Umbilical cord (tissue), 2 donors: ENCODE data around the gene PTCH2. TPM values are rescaled to one million over a fixed set of nuclear protein-coding genes. Genes with fewer than 3 reads are reported as not detected.

Experiments
- DNase-seq: peaks from one replicate; pipeline ENCODE4 v3.0.0-alpha.2; 2015; ENCODE audit warnings: low spot score
- total RNA-seq: library from RNA; depleted of rRNA; stranded (reverse); fragments of >200 nt; gene quantifications from one replicate; pipeline ENCODE4 v1.2.3, GENCODE V29; 2014; ENCODE audit warnings: low replicate concordance; ENCODE audit not compliant: insufficient read depth

PTCH2 gene
- total RNA-seq, 1 donor from 2014 or later, result 0.72 TPM

DNA sequence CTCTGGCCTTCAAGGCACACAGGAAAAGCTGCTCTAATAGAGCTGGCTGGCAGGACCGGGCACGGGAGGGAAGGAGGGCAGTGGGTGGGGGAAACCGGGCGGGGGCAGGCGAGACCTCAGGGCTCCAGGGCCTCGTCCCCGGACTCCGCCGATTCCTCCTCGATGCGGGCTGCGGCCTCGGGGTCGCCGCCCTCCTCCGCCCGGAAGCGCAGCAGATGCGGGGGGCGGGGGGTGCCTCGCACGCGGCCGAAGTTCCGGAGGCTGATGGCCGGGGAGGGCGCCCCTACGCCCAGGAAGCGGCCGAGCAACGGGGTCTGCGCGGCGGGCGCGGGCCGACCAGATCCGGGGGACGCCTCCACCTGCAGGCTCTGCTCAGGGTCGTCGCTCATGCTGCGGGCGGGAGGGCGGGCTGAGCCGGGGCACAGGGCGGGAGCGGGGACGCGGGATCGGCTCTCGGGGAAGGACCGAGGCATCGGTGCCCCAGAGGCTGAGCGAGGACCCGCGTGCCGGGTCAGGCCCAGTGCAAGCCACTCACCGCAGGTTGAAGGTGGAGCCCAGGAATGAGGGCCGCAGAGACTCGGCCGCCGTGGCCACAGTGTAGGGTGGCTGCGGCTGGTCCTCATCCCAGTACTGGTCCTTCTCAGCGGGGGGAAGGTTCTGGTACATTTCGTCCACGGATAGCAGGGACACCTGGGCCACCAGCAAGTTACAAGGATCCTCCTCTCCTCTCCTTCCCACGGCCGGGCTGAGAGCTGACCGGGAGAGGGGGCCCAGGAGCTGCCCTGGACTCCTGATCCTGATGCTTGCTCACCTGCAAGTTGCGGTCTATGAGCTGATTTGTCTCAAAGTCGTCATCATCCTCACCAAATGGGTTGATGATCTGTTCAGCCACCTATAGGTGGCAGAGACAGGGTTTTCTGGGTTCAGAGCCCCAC, 58.7 kb downstream of the PTCH2 start:
- no peak for DNase-seq

DNA sequence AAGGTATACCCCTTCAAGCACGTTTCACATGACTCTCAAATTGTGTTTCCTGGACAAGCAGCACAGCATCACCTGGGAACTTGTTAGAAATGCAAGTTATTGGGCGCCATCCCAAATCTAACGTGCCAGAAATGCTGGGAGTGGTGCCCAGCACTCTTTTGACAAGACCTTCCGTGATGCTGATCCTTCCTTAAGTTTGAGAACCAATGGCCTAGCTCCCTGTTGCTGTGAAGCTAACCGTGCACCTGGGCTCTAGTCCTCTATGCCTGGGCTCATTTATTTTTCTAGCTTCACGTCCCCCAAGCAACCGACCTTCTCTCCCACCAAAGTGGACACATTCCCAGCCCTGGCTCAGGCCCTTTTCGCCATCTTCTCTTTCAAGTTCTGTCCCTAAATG, 59.4 kb downstream of the PTCH2 start:
- no peak for DNase-seq

DNA sequence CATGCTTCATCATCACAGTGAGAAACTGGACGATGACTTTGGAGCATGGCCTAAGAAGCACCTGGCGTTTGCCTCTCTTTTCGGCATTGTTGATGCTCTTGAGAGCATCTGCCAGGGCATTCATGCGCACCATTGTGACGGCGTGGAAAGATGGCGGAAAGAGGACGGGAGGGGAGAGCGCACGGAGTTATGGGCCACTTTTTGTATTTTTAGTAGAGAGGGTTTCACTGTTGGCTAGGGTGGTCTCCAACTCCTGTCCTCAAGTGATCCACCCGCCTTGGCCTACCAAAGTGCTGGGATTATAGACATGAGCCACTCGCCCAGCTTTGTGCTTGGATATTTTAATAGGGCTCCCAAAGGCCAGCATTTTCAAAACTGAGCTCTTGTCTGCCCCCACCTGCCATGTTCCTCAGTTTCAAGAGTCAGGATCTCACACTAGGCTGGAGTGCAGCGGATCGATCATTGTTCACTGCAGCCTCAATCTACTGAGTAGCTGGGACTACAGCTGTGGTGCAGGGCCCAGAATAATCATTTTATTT, 62.4 kb downstream of the PTCH2 start:
- no peak for DNase-seq

DNA sequence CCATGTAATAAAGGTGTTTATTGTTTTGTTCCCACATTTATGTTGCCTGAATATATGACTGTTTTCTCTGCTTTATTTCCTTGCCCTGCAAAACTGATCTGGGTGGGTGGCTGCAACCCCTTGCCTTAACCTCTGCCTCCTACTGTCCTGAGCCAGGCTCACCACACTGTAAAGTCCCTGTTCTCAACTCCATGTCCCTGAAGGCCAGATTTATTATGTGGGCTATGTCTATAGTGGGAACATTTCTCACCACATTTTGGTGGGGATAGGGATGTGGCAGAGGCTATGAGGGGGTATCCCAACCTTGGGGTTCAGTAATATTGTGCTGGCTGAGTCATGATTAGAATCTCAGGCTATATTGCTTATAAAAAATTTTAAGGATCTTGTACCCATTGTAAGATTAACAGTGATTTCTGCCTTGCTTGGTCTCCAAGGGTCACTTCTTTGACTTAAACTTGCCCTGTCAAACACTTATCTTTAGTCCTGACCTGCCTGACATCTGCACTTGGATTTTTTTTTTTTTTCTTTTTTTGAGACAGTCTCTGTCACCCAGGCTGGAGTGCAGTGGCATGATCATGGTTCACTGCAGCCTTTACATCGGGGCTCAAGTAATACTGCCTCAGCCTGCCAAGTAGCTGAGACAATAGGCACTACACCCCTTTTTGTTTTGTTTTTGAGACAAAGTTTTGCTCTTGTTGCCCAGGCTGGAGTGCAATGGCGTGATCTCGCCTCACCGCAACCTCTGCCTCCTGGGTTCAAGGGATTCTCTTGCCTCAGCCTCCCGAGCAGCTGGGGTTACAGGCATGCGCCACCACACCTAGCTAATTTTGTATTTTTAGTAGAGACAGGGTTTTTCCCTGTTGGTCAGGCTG, 64.1 kb downstream of the PTCH2 start:
- DNase-seq, result no peak

DNA sequence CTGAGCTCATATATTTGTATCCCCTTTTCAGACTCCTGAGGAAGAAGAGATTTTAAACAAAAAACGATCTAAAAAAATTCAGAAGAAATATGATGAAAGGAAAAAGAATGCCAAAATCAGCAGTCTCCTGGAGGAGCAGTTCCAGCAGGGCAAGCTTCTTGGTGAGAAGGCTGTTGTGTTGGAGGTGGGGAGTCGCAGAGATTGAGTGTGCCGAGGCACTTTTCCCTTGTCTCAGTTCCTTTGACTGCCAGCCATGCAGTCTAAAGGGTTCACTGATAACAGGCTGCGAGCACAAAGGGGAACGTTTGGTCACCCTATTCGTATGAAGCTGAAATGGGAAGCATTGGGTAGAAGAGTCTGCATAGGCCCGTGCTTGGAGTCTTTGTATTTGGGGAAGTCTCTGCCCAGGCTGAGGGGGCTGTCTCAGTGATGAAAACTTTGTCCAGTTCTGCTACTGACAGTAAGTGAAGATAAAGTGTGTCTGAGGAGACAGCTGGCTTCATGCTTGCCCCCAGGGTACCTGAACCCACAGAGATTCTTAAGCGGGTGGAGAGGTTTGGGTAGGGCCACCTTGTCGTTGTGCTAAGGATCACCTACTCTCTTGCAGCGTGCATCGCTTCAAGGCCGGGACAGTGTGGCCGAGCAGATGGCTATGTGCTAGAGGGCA, 65.0 kb downstream of the PTCH2 start:
- no peak for DNase-seq

DNA sequence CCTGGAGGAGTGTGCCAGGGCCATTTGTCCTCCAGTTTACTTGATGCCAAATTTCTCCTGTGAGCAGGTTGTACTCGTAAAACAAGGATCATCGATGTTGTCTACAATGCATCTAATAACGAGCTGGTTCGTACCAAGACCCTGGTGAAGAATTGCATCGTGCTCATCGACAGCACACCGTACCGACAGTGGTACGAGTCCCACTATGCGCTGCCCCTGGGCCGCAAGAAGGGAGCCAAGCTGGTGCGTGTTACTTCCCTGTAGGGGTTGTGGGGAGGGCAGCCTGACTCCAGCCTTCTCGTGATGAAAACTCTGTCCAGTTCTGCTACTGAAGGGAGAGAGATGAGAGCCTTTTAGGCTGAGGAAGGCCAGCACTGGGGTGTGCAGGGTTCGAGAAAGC, 65.5 kb downstream of the PTCH2 start:
- DNase-seq, result no peak

DNA sequence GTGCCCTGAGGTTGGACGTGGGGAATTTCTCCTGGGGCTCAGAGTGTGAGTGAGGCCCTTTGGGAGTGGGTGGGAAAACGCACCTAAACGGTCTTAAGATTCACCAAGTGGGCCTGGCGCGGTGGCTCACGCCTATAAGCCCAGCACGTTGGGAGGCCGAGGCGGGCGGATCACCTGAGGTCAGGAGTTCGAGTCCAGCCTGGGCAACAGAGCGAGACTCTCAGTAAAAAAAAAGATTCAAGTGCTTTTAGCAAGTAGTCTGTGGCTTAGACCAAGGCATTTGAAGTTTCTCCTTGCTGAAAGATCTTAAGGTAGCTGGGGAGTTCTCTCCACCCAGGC, 66.4 kb downstream of the PTCH2 start:
- no peak for DNase-seq

DNA sequence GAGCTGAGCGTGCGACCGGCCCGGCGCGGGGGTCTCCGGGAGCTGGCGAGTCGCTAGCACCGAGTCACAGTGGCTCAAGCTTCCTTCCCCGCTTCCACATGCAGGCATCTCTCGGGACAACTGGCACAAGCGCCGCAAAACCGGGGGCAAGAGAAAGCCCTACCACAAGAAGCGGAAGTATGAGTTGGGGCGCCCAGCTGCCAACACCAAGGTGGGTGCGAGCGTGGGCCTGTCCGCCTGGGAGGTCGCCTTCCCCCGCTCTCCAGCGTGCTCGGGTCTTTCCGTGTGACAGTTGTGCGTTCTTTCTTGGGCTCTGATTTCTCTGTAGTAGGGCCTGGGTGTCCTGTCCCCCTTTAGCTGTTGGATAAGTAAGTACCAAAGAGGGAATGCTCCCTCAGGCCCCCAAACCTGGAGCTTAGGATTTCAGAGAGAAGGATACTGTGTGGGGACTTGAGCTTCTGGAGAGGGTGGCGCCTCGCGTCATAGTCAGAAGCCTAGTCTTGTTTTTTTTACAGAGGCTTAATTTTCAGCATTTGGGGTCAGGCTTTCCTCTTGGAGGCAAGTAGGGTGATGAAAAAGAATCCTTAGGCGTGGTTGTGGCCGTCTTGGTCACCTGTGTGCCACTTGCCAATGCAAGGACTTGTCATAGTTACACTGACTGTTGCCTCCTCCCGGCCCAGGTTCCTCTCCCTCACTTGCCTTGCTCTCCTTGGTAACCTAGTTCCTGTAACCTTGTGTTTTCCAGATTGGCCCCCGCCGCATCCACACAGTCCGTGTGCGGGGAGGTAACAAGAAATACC, 66.9 kb downstream of the PTCH2 start:
- DNase-seq, result no peak

DNA sequence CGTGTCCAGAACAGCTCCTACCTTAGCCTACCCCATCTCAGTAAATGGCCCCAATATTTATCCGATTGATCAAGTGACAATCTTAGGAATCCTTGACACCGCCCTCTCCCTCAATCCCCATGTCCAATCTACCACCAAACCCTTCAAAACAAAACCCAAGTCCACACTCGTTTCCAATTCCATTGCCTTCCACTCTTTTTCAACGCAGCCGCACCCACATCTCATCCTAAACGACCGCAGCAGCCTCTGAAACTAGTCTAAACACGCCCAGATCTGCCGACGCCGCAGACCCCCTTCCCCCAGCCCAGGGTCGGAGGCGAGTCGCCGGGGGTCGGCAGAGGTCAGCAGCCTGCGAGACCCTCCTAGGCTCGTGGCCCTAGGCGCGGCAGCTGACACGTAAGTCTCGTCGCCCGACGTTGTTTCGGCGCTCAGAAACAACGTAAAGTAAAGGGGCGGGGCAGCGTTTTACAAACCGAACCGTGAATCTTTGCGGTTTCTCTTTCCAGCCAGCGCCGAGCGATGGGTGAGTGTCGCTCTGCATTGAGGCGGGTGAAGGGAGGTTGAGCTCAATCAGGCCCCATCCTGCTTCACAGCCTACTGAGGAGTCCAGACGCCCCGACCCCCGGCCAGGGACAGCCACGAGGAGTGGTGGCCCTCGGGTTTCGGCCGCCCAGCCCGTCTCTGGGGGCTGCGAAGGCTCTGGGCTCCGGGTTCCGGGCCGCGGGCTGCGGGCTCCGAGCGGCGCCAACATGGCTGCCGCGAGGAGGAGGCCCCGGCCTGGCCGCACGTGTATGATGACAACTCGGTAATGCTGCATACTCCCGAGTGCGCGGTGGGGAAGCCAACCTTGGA, 67.7 kb downstream of the PTCH2 start, which contains the start of gene RPS8:
TSS of gene RPS8 (plus strand) at position 463 of the 852 bp plus-strand sequence. CDS start at position 520, 57 bp downstream.
- DNase-seq, result peak; percentile 97

Other genes starting within 250 kb of the PTCH2 start
- gene TMEM53, start 168.8 kb downstream of the PTCH2 start, total RNA-seq, result 3.6 TPM
- gene ARMH1, start 168.5 kb downstream of the PTCH2 start, total RNA-seq, result not detected
- not detected for gene RNU5D-1, start 112.1 kb downstream of the PTCH2 start, total RNA-seq
- gene KIF2C, start 103.4 kb downstream of the PTCH2 start, total RNA-seq, result 1.7 TPM
- gene RPS8, start 67.7 kb downstream of the PTCH2 start, total RNA-seq, result 1,750 TPM
- 0.48 TPM for gene BEST4, start 55.1 kb downstream of the PTCH2 start, total RNA-seq
- gene PLK3, start 42.9 kb downstream of the PTCH2 start, total RNA-seq, result 36.8 TPM
- not detected for gene DYNLT4, start 35.9 kb downstream of the PTCH2 start, total RNA-seq
- gene BTBD19, start 34.7 kb downstream of the PTCH2 start, total RNA-seq, result 10.1 TPM
- 5.5 TPM for gene EIF2B3, start 143.3 kb upstream of the PTCH2 start, total RNA-seq
- 10.6 TPM for gene HECTD3, start 168.1 kb upstream of the PTCH2 start, total RNA-seq
- 77.5 TPM for gene UROD, start 169.0 kb upstream of the PTCH2 start, total RNA-seq